Measurements from ENCODE around the gene PSMC6. TPM values are rescaled to one million over a fixed set of nuclear protein-coding genes. Genes with fewer than 3 reads are reported as not detected.
"Not testable (repeated sequence)": the region's sequence is repeated elsewhere in the genome, so short reads cannot be mapped to it uniquely, and the experiment has no call there.

Gene PSMC6
- total RNA-seq, 1 donor from 2014 or later = 101 TPM

GRCh38 chr14:52716155-52716554, 9.2 kb downstream of the PSMC6 start:
- TF ChIP-seq CTCF (IDR thresholded peaks at IDR 0.05; ENCODE audit: partially characterized antibody, unreplicated experiment) = no peak
- Mint-ChIP-seq H3K9me3 (ENCODE audit: unreplicated experiment) (no peaks in the 10 kb centered on the region), H3K4me3 (ENCODE audit: unreplicated experiment) (no peak overlapping the region), H3K36me3 (ENCODE audit: unreplicated experiment) (no peaks in the 10 kb centered on the region), H3K4me1 (ENCODE audit: low read depth, unreplicated experiment) (no peaks in the 10 kb centered on the region), H3K27me3 (ENCODE audit: unreplicated experiment) (no peaks in the 10 kb centered on the region), H3K27ac (ENCODE audit: unreplicated experiment) (no peak overlapping the region)
- no peak for DNase-seq

- Mint-ChIP-seq H3K36me3 (ENCODE audit: unreplicated experiment) (no peaks in the 10 kb centered on the region), H3K4me3 (ENCODE audit: unreplicated experiment) (no peak overlapping the region), H3K9me3 (ENCODE audit: unreplicated experiment) (no peaks in the 10 kb centered on the region), H3K27me3 (ENCODE audit: unreplicated experiment) (no peaks in the 10 kb centered on the region), H3K4me1 (ENCODE audit: low read depth, unreplicated experiment) (no peaks in the 10 kb centered on the region), H3K27ac (ENCODE audit: unreplicated experiment) (no peak overlapping the region)
- no peak for TF ChIP-seq CTCF (IDR thresholded peaks at IDR 0.05; ENCODE audit: partially characterized antibody, unreplicated experiment)
- DNase-seq = no peak
These were observed 16.7 kb downstream of the PSMC6 start for GRCh38 chr14:52723514-52724359.

GRCh38 chr14:52724360-52724644, 17.3 kb downstream of the PSMC6 start:
- Mint-ChIP-seq H3K9me3 (ENCODE audit: unreplicated experiment) (no peaks in the 10 kb centered on the region), H3K27ac (ENCODE audit: unreplicated experiment) (no peak overlapping the region), H3K36me3 (ENCODE audit: unreplicated experiment) (no peaks in the 10 kb centered on the region), H3K4me3 (ENCODE audit: unreplicated experiment) (no peak overlapping the region), H3K27me3 (ENCODE audit: unreplicated experiment) (no peaks in the 10 kb centered on the region), H3K4me1 (ENCODE audit: low read depth, unreplicated experiment) (no peaks in the 10 kb centered on the region)
- no peak for DNase-seq
- no peak for TF ChIP-seq CTCF (IDR thresholded peaks at IDR 0.05; ENCODE audit: partially characterized antibody, unreplicated experiment)

GRCh38 chr14:52727509-52727908, 20.5 kb downstream of the PSMC6 start:
- not testable (repeated sequence) for H3K4me3 Mint-ChIP-seq (ENCODE audit: unreplicated experiment); H3K27me3 Mint-ChIP-seq (ENCODE audit: unreplicated experiment); H3K36me3 Mint-ChIP-seq (ENCODE audit: unreplicated experiment); H3K4me1 Mint-ChIP-seq (ENCODE audit: low read depth, unreplicated experiment); DNase-seq; H3K27ac Mint-ChIP-seq (ENCODE audit: unreplicated experiment); H3K9me3 Mint-ChIP-seq (ENCODE audit: unreplicated experiment)

GRCh38 chr14:52729035-52729434, 22.0 kb downstream of the PSMC6 start:
- H3K9me3 Mint-ChIP-seq (ENCODE audit: unreplicated experiment); H3K36me3 Mint-ChIP-seq (ENCODE audit: unreplicated experiment); DNase-seq; H3K27me3 Mint-ChIP-seq (ENCODE audit: unreplicated experiment); H3K4me1 Mint-ChIP-seq (ENCODE audit: low read depth, unreplicated experiment); H3K27ac Mint-ChIP-seq (ENCODE audit: unreplicated experiment): not testable (repeated sequence)
- H3K4me3 Mint-ChIP-seq (ENCODE audit: unreplicated experiment) = peak overlapping the region; percentile 35

GRCh38 chr14:52729585-52729924, 22.6 kb downstream of the PSMC6 start:
- H3K27ac Mint-ChIP-seq (ENCODE audit: unreplicated experiment) = no peak overlapping the region
- peaks cover 3% of the 10 kb centered on the region for H3K4me1 Mint-ChIP-seq (ENCODE audit: low read depth, unreplicated experiment)
- DNase-seq = no peak
- H3K9me3 Mint-ChIP-seq (ENCODE audit: unreplicated experiment) = peaks cover 2% of the 10 kb centered on the region
- TF ChIP-seq CTCF (IDR thresholded peaks at IDR 0.05; ENCODE audit: partially characterized antibody, unreplicated experiment) = no peak
- H3K27me3 Mint-ChIP-seq (ENCODE audit: unreplicated experiment) = no peaks in the 10 kb centered on the region
- H3K36me3 Mint-ChIP-seq (ENCODE audit: unreplicated experiment) = no peaks in the 10 kb centered on the region
- peak overlapping the region; percentile 65 for H3K4me3 Mint-ChIP-seq (ENCODE audit: unreplicated experiment)
